Measurements from ENCODE around the gene WBP1L. TPM values are rescaled to one million over a fixed set of nuclear protein-coding genes. Genes with fewer than 3 reads are reported as not detected.

Gene WBP1L
- total and polyA plus RNA-seq, 2 of the 13 experiments (the other 11 are each of a cell fraction or from before 2014, with no cell fraction given): 8.3 to 12.3 TPM

DNA sequence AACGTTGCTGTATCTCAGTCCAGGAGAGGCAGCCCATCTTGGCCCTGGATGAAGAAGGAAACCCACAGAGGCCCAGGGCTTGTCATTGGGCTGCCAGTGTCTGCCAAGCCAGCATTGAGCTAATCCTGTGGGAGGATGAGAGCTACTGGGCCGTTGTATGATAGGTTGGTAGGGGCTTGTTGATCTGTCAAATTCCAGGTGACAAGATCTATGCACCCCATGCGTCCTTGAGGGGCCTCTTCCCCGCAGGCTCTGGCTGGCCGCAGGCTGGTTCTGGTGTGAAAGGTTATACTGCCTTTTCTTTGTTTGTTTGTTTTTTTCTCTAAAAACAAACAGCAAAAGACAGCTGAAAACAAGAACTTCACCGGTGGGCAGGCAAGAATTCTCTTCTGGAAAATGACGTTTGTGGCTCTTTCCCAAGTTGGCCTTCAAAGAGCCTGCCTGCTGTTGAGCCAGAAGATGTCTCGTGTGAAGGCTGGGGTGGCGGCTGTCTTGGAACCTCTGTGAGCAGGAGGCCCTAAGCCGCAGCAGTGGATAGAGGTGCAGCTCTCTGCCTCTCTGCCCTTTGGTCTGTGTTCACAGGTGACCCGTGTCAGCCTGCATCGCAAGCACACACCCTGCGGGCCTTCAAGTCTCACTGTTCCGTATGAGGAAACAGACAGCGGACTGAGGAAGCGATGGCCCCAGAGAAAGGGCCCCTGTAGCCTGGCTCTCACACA lies 70.1 kb downstream of the WBP1L start (continued):
- TF ChIP-seq, protein P1, sequence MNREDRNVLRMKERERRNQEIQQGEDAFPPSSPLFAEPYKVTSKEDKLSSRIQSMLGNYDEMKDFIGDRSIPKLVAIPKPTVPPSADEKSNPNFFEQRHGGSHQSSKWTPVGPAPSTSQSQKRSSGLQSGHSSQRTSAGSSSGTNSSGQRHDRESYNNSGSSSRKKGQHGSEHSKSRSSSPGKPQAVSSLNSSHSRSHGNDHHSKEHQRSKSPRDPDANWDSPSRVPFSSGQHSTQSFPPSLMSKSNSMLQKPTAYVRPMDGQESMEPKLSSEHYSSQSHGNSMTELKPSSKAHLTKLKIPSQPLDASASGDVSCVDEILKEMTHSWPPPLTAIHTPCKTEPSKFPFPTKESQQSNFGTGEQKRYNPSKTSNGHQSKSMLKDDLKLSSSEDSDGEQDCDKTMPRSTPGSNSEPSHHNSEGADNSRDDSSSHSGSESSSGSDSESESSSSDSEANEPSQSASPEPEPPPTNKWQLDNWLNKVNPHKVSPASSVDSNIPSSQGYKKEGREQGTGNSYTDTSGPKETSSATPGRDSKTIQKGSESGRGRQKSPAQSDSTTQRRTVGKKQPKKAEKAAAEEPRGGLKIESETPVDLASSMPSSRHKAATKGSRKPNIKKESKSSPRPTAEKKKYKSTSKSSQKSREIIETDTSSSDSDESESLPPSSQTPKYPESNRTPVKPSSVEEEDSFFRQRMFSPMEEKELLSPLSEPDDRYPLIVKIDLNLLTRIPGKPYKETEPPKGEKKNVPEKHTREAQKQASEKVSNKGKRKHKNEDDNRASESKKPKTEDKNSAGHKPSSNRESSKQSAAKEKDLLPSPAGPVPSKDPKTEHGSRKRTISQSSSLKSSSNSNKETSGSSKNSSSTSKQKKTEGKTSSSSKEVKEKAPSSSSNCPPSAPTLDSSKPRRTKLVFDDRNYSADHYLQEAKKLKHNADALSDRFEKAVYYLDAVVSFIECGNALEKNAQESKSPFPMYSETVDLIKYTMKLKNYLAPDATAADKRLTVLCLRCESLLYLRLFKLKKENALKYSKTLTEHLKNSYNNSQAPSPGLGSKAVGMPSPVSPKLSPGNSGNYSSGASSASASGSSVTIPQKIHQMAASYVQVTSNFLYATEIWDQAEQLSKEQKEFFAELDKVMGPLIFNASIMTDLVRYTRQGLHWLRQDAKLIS (CRISPR knock-in tag; IDR thresholded peaks at IDR 0.05): 0 out of 2 replicates have a peak, but pooled peaks have one; percentile 51
- no peak for TF ChIP-seq ZNF121 (CRISPR knock-in tag; IDR thresholded peaks at IDR 0.05)
- peak; percentile 10; the same call in 1 of the 2 replicates for TF ChIP-seq SOX5 (CRISPR knock-in tag; IDR thresholded peaks at IDR 0.05; ENCODE audit: borderline replicate concordance)
- no peak for TF ChIP-seq CREB1 (IDR thresholded peaks at IDR 0.05)
- TF ChIP-seq CREB1 (CRISPR knock-in tag; IDR thresholded peaks at IDR 0.05): 0 out of 2 replicates have a peak, but pooled peaks have one; percentile 20
- TF ChIP-seq KMT2B (CRISPR knock-in tag; IDR thresholded peaks at IDR 0.05): 0 out of 2 replicates have a peak, but pooled peaks have one; percentile 45
- TF ChIP-seq, protein P2, sequence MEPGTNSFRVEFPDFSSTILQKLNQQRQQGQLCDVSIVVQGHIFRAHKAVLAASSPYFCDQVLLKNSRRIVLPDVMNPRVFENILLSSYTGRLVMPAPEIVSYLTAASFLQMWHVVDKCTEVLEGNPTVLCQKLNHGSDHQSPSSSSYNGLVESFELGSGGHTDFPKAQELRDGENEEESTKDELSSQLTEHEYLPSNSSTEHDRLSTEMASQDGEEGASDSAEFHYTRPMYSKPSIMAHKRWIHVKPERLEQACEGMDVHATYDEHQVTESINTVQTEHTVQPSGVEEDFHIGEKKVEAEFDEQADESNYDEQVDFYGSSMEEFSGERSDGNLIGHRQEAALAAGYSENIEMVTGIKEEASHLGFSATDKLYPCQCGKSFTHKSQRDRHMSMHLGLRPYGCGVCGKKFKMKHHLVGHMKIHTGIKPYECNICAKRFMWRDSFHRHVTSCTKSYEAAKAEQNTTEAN (CRISPR knock-in tag; conservative IDR thresholded peaks at IDR 0.05): no peak
- TF ChIP-seq, protein P3, sequence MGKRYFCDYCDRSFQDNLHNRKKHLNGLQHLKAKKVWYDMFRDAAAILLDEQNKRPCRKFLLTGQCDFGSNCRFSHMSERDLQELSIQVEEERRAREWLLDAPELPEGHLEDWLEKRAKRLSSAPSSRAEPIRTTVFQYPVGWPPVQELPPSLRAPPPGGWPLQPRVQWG (CRISPR knock-in tag; IDR thresholded peaks at IDR 0.05; ENCODE audit: borderline replicate concordance, low read depth): no peak
- TF ChIP-seq SOX13 (IDR thresholded peaks at IDR 0.05): no peak
- peak in 1 of 2 experiments; percentile 2; a peak in 1 of 4 replicates for TF ChIP-seq SOX13 (CRISPR knock-in tag; conservative IDR thresholded peaks at IDR 0.05 in 1 of 2, IDR thresholded peaks at IDR 0.05 in 1 of 2)
- TF ChIP-seq, protein P4, sequence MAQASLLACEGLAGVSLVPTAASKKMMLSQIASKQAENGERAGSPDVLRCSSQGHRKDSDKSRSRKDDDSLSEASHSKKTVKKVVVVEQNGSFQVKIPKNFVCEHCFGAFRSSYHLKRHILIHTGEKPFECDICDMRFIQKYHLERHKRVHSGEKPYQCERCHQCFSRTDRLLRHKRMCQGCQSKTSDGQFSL (CRISPR knock-in tag; IDR thresholded peaks at IDR 0.05): no peak
- no peak for TF ChIP-seq NFKB2 (CRISPR knock-in tag; IDR thresholded peaks at IDR 0.05; ENCODE audit: borderline replicate concordance)
- TF ChIP-seq, protein P5, sequence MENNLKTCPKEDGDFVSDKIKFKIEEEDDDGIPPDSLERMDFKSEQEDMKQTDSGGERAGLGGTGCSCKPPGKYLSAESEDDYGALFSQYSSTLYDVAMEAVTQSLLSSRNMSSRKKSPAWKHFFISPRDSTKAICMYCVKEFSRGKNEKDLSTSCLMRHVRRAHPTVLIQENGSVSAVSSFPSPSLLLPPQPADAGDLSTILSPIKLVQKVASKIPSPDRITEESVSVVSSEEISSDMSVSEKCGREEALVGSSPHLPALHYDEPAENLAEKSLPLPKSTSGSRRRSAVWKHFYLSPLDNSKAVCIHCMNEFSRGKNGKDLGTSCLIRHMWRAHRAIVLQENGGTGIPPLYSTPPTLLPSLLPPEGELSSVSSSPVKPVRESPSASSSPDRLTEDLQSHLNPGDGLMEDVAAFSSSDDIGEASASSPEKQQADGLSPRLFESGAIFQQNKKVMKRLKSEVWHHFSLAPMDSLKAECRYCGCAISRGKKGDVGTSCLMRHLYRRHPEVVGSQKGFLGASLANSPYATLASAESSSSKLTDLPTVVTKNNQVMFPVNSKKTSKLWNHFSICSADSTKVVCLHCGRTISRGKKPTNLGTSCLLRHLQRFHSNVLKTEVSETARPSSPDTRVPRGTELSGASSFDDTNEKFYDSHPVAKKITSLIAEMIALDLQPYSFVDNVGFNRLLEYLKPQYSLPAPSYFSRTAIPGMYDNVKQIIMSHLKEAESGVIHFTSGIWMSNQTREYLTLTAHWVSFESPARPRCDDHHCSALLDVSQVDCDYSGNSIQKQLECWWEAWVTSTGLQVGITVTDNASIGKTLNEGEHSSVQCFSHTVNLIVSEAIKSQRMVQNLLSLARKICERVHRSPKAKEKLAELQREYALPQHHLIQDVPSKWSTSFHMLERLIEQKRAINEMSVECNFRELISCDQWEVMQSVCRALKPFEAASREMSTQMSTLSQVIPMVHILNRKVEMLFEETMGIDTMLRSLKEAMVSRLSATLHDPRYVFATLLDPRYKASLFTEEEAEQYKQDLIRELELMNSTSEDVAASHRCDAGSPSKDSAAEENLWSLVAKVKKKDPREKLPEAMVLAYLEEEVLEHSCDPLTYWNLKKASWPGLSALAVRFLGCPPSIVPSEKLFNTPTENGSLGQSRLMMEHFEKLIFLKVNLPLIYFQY (CRISPR knock-in tag; IDR thresholded peaks at IDR 0.05; ENCODE audit: borderline replicate concordance): no peak
- 0 out of 2 replicates have a peak, but pooled peaks have one; percentile 34 for TF ChIP-seq NR2C2 (CRISPR knock-in tag; IDR thresholded peaks at IDR 0.05; ENCODE audit: borderline replicate concordance)
- no peak for TF ChIP-seq ZNF607 (CRISPR knock-in tag; IDR thresholded peaks at IDR 0.05; ENCODE audit: borderline replicate concordance)
- TF ChIP-seq ZNF816 (CRISPR knock-in tag; IDR thresholded peaks at IDR 0.05; ENCODE audit: borderline replicate concordance): peak; percentile 45; the same call in 1 of the 2 replicates
- TF ChIP-seq, protein P6, sequence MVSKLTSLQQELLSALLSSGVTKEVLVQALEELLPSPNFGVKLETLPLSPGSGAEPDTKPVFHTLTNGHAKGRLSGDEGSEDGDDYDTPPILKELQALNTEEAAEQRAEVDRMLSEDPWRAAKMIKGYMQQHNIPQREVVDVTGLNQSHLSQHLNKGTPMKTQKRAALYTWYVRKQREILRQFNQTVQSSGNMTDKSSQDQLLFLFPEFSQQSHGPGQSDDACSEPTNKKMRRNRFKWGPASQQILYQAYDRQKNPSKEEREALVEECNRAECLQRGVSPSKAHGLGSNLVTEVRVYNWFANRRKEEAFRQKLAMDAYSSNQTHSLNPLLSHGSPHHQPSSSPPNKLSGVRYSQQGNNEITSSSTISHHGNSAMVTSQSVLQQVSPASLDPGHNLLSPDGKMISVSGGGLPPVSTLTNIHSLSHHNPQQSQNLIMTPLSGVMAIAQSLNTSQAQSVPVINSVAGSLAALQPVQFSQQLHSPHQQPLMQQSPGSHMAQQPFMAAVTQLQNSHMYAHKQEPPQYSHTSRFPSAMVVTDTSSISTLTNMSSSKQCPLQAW (CRISPR knock-in tag; IDR thresholded peaks at IDR 0.05): 0 out of 2 replicates have a peak, but pooled peaks have one; percentile 50
